GM21528 (cell line): Measurements from ENCODE around the gene HOMER1.
"Not testable (repeated sequence)": the region's sequence is repeated elsewhere in the genome, so short reads cannot be mapped to it uniquely, and the experiment has no call there.

Experiments used
- ATAC-seq: cut with Tn5 transposase; IDR thresholded peaks from one replicate; pipeline ENCODE4 v1.9.1; 2021; ENCODE audit warnings: mild to moderate bottlenecking, moderate library complexity; ENCODE audit not compliant: unreplicated experiment, low FRiP score

Gene HOMER1

DNA sequence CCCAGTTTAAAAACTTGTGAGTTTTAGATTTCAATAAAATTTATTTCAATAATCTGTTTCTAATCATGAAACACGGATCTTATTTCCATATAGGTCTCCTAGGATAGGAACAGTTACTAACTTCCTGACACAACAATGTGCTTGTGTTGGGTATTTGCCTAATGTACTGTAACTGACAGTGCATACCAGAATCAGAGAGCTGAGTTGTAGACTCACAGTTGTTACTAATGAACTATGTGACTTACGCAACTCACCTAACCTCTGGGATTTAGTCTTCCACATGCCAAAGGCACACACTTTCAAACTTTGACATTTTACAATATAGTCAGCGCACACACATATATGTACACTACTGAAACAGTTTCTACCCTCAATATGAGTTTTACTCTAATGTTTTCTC is 77.7 kb downstream of the HOMER1 start:
- no peak for ATAC-seq

DNA sequence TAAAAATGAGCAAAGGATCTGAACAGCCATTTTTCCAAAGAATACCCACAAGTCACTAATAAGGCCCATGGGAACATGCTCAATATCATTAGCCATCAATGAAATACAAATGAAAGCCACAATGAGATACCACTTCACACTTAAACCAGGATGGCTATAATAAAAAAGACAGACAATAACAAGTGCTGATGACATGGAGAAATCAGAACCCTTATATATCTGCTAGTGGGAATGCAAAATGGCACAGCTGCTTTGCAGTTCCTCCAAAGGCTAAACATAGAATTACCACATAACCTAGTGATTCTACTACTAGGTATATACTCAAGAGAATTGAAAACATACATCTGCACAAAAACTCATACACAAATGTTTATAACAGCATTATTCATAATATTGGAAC is 83.7 kb downstream of the HOMER1 start:
- no peak for ATAC-seq

DNA sequence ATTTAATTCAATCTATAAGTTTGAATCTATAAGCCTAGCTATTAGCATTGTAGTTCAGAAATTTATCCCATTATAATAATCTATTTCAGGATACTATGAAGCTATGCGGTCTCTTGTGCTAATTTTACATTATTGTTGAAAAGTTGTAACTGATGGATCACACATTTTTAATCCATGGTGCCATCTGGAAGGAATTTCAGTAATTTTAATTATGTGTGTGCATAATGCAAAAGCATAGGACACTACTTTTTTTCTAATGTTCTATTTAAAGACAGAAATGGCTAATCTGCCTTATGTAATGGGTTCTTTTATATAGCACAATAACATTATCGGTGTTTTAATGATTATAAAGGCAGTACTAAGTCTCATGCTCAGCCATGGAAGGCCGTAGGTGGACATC is 90.6 kb downstream of the HOMER1 start:
- no peak for ATAC-seq

DNA sequence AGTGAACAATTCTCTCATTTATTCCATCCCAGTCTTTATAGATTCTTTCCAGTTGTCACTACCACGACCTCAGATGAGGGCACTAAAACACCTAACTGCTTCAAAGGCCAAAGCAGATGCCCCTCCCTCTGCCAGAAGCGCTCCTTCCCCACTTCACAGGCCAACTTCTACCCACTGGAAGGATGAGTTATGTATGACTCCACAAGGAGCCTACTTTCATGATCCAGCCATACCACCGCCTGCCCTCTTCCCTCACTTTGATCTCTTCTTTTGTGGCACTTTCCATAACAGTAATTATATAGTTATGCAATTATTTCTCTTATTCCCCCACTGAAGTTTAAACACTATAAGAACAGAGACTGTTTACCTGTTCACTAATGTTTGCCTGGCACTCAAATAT is 93.7 kb downstream of the HOMER1 start:
- ATAC-seq, result no peak

DNA sequence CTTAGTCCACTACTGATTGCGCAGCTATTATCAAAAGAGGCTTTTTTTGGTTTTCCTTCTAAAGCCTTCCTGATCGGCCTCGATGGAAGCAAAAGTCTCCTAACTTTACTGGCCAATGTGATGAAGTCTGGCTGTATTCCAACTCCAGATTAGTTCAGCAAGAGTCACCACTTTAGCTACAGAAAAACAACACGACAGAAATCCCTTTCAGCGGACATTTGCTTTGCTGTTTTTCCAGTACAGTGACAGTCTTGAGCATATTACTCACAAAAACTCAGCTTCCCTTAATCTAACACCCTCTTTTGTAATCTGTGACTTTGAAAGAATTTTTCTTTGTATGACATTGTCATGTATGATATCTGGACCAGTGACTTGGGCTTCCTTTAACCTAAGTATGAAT is 95.7 kb downstream of the HOMER1 start:
- no peak for ATAC-seq

DNA sequence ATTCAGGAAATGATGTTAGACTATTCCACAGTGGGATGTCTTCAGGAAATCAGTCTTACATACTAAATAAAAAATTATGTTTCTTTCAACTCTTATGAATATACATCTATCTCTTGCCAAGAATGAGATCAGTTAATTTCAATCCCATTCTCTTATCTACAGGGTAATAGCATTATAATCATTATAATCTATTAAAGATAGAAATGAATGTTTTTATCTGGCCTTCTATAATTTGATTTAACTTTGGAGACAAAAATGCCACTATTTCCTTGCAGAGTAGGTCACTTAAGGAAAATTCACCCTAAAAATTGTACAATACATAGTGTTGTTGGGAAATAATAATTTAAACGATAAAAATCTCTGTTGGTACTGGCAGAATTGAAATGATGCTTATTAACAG is 96.4 kb downstream of the HOMER1 start:
- no peak for ATAC-seq

DNA sequence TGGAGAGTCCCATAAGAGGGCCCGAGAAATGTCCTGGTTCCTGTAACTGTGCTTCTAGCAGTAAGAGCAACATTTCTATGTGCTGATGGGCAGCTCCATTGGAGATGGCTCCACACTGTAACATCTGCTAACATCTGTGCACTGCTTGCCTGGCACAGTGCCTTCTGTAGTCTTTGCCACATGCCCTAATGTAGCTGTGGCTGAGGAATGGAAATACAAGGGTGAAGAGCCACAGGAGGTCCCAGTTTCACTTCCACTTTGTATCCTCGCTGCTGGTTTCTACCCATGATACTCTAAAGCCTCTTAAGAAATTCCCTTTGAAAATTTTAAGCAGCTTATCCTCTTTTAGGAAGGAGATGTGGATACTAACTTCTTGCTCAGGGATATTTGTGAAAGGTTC is 97.4 kb downstream of the HOMER1 start:
- ATAC-seq, result no peak

DNA sequence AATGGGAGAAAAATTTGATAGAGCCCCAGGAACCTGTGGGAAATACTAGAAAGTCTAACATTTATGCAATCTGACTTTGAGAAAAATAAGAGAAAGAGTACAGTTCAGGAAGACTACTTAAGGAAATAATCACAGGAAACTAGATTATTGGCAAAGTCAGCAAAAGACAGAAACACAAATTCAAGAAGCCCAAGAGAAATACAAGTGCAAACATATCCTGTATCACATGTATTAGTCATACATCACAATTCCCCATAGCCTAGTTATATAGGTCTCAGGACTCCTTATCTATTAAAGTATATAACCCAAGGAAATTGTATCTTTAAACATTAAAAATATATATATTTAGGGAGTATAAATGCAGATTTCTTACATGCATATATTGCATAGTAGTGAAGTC is 100.8 kb downstream of the HOMER1 start:
- ATAC-seq, result no peak

DNA sequence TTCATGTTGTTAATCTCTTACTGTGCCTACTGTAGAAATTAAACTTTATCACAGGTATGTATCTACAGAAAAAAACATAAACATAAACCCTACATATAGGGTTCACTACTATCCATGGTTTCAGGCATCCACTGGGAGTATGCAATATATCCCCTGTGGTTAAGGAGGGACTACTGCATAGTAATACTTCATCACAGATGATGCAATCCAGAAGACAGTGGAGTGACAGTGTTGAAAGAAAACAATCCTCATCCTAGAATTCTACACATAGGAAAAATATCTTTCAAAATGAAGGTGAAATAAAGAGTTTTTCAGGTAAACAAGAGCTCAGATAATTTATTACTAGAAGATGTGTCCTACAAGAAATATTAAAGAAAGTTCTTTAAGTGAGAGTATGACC is 105.9 kb downstream of the HOMER1 start:
- no peak for ATAC-seq

DNA sequence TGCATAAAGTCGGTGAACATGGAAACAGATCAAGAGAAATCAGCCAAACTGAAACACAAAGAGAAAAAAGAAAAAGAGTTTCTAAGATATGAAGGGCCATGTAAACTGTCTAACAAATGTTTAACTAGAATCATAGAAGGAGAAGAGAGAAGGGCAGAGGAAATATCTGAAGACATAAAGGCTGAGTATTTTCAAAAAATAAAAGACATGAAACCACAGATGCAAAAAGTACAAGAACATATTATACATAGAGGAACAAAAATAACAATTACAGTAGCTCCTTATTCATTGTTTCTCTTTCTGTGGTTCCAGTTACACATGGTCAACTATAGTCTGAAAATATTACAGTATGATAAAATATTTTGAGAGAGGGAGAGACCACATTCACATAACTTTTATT is 106.3 kb downstream of the HOMER1 start:
- no peak for ATAC-seq

DNA sequence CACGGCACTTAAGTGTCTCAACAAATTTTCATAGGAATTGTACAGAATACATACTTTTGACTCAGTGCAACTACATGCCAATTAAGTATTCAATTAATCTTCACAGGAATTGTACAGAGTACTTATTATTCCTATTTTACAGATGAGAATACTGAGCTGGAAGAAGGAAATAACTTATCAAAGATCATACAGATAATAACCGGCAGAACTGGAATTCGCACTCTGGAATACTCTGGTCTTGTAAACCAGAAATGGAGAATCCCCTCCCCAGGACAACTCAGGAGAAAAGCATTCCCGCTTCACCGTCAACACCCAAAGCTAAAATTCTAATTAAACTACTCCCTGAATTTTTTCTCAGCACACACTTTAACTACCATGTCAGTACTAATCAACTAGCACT is 112.7 kb downstream of the HOMER1 start:
- no peak for ATAC-seq

DNA sequence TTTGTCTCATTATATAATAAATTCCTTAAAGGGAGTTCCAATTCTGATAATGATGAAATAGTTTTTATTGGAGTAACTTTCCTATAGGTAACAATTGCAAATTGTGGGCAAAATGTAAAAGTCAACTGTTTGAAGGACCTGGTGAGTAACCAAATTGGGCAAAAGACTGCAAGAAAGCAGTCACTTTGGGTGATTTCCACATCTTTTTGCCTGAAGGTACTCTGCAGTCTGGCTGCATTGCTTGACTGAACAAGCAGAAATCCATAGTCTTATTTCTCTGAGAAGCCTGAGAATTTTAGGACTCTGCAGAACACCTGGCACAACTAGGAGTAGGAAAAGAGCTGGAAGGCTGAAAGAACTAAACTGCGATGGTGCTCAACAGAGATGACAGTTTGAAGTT is 114.9 kb downstream of the HOMER1 start:
- ATAC-seq, result no peak

DNA sequence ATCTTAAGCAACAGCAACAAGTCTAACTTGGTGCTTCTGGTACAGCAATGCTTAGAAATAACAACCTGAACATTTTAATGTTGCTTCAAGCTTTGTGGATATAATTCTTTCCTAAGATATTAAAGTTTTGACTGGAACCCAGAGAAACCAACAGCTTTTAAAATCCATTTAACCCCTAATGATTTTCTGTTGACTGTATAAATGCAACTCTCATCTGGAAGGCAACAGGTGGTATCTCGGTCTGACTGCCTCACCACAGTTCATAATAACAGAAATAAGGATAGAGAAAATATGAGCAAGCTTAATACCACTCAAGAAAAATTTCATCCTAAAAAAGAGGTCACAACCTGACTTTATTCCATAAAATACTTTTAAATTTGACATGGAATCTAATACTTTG is 116.9 kb downstream of the HOMER1 start:
- no peak for ATAC-seq

DNA sequence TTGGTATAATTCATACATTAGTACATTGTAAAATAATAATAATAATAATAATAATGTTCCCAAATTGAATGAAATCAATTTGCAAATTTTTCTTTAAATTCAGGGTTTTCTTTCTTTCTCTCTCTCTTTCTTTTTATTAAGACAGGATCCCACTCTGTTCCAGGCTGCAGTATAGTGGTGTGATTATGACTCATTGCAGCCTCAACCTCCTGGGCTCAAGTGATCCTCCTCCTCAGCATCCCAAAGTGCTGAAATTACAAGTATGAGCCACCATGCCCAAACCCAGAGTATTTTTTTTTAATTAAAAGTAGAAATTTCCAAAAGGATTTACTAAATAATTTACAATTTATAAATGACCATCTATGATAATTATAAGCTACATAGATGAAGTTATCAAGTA is 117.7 kb downstream of the HOMER1 start:
- ATAC-seq, result no peak

DNA sequence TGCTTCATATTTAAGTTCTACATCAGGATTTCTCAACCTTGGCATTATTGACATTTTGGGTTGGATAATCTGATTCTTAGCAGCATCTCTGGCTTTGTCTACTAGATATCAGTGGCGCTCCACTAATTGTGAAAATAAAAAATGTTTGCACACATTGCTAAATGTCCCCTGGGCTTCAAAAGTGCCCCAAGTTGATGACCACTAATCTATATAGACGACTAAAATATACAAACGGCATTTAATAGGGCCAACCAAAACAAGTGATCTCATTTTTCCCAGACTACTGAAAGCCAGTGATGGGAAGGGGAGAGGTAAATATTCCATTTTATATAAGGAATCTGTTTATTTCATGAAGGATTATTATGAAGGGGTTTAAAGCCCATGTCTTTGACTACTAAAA is 118.6 kb downstream of the HOMER1 start:
- ATAC-seq, result no peak

DNA sequence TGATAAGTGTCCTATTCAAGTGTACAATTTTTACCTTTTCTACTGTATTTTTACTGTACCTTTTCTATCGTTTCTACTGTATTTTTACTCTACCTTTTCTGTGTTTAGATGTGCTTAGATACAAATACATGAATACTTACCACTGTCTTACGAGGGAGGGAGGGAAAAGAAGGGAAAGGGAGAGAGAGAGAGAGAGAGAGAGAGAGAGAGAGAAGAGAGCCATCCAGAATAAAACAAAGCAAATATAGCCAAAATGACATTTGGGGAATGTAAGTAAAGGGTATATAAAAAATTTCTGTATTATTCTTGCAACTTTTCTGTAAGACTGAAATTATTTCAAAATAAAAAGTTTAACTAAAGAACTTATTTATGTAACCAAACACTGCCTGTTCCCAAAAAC is 121.2 kb downstream of the HOMER1 start:
- ATAC-seq, result no peak

DNA sequence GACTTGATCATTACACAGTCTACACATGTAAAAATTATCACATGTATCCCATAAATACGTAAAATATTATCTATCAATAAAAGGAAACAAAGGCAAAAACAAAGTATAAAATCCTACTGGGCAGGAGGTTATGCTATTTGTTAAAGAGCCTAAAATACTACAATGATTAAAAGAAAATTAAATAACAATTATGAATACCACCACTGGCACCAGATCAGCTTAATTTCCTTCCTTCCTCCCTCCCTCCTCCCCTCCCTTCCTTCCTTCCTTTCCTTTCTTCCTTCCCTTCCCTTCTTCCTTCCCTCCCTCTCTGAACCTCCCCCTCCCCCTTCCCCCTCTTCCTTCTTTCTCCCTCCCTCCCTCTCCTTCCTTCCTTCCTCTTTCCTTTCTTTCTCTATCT is 127.3 kb downstream of the HOMER1 start:
- no peak for ATAC-seq

DNA sequence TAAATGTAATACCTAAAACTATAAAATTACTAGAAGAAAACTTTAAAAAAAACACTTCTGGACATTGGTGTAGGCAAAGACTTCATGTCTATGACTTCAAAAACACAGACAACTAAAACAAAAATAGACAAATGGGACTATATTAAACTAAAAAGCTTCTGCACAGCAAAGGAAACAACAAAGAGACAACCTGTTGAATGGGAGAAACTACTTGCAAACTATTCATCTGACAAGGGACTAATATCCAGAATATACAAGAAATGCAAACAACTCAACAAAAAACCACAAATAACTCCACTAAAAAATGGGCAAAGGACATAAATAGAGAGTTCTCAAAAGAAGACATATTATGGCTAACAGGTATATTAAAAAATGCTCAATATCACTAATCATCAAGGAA is 128.8 kb downstream of the HOMER1 start:
- ATAC-seq, result not testable (repeated sequence)

DNA sequence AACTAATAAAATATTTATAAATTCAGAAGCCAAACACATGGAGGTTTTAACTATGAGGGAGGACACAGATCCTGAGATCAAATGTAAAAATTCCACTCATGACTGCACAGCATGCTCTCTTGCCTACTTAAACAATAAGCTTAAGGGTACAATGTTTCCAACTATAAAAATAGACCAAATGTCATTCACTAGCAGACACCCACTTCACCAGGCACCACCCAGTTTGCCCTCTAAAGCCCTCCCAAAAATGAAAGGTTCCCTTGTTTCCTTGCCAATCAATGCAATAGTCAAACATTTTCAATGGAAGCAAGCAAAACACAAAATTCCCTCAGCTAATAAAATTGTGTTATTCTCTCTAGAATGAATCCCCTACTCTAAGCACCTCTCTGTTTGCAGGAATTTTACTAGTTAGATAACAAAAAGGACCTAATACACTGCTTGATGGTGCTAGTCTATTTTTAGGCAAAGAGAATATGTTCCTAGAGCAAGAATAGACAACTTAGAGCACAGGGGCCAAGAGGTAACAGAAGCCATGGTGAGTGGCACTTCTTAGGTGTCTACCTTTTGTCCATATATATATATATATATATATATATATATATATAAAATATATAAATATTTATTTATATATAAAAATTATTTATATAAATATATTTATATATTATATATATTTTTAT is 135.3 kb downstream of the HOMER1 start:
- no peak for ATAC-seq

DNA sequence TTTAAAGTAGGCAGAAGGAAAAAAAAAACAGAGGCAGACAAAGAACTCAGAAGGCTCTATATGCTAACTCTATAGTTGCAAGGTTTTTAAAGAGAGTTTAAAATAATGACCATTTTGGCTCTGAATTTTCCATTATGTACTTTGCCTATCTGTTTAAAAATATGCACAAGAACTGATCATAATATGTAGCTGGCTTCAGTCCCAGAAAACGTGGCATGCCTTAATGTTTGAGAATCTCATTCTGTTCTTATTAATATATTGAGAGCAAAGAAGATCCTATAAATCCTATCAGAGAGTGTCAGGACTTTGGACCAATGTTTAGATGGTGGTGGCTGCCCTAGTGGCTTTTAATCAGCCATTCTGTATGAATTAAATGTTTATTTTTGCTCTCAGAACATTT is 156.5 kb downstream of the HOMER1 start:
- no peak for ATAC-seq

DNA sequence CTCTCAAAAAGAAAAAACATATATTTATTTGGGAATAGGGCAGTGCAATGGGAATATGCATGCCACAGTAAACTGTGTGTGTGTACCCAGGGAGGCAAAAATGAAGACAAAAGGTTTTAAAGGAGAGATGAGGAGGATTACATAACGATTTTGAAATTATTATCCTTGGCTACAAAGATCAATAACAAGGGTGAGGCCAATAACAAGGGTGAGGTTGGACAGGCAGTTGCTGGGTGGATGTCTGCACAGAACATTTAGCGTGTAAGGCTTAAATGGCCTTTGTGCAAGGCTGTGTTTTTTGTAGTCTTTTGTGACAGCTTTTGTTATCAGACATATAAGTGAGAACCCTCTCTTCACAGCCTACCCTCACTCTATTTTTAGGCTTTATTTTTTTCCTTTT is 164.1 kb downstream of the HOMER1 start:
- ATAC-seq, result no peak

DNA sequence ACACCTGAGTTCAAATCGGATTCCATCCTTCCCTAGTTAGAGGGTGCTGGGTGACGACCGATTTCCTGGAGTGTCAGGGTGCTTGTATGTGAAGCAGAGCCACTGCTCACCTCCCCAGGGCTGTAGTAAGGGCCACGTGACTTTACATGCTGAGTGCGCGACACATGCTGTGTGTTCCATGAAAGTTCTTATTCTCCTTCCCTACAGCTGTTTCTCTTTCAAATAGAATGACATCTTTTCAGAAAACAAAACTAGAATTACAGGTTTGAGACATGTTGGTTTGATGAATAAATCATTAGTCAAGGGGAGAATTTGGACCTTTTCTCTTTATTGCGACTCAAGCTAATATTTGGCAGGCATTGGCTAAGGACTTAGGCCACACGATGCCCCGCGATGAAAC is 164.9 kb downstream of the HOMER1 start:
- no peak for ATAC-seq

DNA sequence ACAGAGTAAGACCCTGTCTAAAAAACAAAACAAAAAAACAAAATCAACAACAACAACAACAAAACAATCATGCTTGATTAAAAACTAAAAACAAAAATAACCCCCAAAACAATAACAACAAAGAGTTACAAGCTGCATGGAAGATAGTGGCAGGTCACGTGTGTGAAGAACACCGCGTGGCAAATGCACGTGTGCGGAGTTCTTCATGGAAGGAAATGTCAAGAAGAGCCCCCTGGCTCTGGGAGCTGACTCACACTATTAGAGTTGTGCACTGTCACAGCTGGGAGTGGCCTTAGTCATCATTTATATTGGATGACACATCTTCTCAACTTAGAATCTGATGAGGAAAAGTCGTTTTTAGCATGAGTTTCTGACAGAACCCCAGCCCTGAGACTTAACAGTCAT is 167.5 kb downstream of the HOMER1 start:
- ATAC-seq, result no peak
